Epithelial cell of esophagus (primary cell): Measurements from ENCODE around the gene MRPL4.

Experiments
- DNase-seq: peaks from one replicate; pipeline ENCODE4 v3.0.0; 2010; ENCODE audit warnings: low read depth
- H3K4me3 ChIP-seq: 2 replicates; pipeline ENCODE4 v1.5.1; 2011; ENCODE audit warnings: mild to moderate bottlenecking, low read length, control low read depth
- TF ChIP-seq, protein P1 (sequence below): IDR thresholded peaks from 2 replicates; pipeline ENCODE4 v1.5.1; 2011; ENCODE audit warnings: low read depth, mild to moderate bottlenecking, low read length, control low read depth, inconsistent platforms; ENCODE audit not compliant: insufficient read depth; ENCODE audit errors: missing control alignments

Gene MRPL4

DNA sequence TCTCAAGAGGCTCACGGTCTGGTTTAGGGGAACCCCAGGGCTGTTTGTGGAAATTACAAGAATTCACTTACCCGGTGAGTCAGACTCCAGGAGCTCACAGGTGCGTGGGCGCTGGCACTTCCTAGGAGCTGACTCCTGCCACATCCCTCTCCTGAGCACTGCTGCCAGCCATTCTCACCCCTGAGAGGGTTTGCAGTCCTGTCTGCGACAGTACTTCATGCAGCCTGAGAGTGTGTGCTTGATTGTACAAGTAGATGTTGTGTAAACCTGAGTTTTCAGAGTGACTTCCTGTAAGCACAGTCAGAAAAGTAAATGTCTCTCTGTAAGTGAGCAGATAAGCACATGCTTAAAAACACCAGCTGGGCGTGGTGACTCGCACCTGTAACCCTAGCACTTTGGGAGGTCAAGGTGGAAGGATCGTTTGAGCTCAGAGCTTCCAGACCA, 8.1 kb downstream of the MRPL4 start:
- no peak overlapping the region for H3K4me3 ChIP-seq
- peak; percentile 96 for DNase-seq
- TF ChIP-seq, protein P1, sequence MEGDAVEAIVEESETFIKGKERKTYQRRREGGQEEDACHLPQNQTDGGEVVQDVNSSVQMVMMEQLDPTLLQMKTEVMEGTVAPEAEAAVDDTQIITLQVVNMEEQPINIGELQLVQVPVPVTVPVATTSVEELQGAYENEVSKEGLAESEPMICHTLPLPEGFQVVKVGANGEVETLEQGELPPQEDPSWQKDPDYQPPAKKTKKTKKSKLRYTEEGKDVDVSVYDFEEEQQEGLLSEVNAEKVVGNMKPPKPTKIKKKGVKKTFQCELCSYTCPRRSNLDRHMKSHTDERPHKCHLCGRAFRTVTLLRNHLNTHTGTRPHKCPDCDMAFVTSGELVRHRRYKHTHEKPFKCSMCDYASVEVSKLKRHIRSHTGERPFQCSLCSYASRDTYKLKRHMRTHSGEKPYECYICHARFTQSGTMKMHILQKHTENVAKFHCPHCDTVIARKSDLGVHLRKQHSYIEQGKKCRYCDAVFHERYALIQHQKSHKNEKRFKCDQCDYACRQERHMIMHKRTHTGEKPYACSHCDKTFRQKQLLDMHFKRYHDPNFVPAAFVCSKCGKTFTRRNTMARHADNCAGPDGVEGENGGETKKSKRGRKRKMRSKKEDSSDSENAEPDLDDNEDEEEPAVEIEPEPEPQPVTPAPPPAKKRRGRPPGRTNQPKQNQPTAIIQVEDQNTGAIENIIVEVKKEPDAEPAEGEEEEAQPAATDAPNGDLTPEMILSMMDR, result no peak

DNA sequence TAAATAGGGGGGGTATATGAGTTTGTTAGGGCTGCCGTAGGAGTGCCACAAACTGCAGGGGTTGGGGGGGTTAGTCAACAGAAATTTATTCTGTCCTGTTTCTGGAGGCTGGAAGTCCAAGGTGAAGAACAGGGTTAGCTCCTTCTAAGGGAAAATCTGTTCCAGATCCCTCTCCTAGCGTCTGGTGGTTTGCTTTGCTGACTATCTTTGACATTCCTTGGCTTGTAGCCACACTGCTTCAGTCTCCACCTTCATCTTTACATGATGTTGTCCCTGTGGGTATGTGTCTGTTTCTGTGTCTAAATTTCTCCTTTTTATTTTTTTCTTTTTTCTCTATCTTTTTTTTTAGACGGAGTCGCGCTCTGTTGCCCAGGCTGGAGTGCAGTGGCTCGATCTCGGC, 10.8 kb downstream of the MRPL4 start:
- TF ChIP-seq, protein P1, result no peak
- no peak for DNase-seq
- H3K4me3 ChIP-seq, result no peak overlapping the region

DNA sequence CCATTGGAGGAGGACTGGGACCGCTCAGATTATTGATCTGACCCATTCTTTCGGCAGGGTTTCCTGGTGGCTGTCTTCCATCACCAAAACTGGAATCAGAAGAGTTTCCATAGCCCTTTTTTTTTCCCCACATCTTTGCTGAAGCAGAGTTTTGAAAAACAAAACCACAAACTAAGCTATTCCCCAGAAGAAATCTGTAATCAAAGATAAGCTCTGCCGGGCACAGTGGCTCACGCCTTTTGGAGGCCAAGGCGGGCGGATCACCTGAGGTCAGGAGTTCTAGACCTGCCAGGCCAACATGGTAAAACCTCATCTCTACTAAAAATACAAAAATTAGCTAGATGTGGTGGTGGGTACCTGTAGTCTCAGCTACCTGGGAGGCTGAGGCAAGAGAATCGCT, 14.7 kb downstream of the MRPL4 start:
- no peak for DNase-seq
- no peak overlapping the region for H3K4me3 ChIP-seq
- TF ChIP-seq, protein P1, result no peak

DNA sequence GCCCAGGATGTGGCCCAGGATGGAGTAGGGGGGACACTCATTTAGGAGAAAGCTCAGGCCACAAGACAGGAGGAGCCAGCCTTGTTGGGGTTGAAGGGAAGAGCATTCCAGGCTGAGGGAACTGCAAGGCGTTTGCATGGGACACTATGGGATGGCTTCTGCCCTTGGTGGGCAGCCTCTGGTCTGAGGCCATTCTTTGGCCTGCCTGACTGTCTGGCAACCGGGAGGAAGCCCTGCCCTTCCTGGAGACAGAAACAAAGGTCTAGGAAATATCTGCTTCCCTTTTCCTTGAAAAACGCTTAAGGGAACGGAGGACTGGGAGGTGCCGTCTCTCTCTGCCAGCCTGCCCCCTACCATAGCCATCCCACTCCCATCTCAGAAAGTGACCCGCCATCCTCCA, 16.1 kb downstream of the MRPL4 start:
- TF ChIP-seq, protein P1, result no peak
- DNase-seq, result no peak
- H3K4me3 ChIP-seq, result no peak overlapping the region

DNA sequence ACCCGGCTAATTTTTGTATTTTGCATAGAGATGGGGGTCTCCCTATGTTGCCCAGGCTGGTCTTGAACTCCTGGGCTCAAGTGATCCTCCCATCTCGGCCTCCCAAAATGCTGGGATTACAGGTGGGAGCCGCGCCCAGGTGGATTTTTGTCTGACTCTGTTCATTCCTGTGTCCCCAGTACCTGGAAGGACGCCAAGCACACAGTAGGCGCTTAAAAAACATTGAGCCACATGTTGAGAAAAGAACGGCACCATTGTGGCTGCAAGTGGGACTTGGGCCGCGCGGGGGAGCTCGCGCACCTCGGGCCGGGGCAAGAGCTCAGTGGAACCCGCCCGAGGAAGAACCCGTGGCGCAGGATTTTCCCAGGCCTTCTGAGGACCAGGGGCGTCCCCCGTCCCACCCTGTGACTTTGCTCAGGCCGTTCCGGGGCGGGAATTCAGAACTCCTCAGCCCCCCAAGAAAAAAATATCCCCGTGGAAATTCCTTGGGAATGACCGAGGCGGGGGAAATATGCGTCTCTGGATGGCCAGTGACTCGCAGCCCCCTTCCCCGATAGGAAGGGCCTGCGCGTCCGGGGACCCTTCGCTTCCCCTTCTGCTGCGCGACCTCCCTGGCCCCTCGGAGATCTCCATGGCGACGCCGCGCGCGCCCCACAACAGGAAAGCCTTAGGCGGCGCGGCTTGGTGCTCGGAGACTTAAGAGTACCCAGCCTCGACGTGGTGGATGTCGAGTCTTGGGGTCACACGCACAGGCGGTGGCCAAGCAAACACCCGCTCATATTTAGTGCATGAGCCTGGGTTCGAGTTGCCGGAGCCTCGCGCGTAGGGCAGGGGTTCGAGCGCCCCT, 17.5 kb downstream of the MRPL4 start:
- peak overlapping the region; percentile 39 for H3K4me3 ChIP-seq
- peak; percentile 76 for DNase-seq
- TF ChIP-seq, protein P1, result peak; percentile 86

DNA sequence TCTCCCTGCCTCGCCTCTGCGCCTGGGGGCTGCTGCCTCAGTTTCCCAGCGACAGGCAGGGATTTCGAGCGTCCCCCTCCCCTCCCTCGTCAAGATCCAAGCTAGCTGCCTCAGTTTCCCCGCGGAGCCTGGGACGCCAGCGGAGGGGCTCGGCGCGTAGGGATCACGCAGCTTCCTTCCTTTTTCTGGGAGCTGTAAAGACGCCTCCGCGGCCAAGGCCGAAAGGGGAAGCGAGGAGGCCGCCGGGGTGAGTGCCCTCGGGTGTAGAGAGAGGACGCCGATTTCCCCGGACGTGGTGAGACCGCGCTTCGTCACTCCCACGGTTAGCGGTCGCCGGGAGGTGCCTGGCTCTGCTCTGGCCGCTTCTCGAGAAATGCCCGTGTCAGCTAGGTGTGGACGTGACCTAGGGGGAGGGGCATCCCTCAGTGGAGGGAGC, 18.2 kb downstream of the MRPL4 start:
- H3K4me3 ChIP-seq, result peak overlapping the region; percentile 39
- TF ChIP-seq, protein P1, result no peak
- no peak for DNase-seq
